HS-27A (cell line): ENCODE data around the gene CFAP74.
"Not testable (repeated sequence)": the region's sequence is repeated elsewhere in the genome, so short reads cannot be mapped to it uniquely, and the experiment has no call there.

Experiments used
- DNase-seq: peaks from one replicate; pipeline ENCODE4 v3.0.0-alpha.2; 2012; ENCODE audit warnings: low read depth, missing footprints

The CFAP74 gene

DNA sequence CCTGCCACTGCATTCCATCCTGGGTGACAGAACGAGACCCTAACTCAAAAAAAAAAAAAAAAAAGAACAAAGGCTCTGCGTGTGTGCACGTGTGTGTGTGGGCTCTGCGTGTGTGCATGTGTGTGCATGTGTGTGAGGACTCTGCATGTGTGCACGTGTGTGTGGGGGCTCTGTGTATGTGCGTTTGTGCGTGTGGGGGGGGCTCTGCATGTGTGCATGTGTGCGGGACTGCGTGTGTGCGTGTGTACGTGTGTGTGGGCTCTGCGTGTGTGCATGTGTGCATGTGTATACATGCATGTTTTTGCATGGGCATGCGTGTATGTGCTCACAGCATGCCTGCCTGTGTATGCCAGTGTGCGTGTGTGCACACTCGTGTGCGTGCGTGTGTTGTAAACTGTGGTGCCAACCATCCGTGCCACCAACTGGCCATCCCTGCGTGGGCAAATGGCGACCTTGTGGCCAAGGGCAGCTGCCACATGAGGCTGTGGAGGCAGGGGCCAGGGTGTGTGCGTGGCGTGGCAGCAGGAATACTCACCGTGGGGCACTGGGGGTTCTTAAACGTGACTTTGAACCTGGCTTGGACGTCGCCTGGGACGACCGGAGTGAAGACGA lies 57.7 kb downstream of the CFAP74 start:
- DNase-seq = no peak

DNA sequence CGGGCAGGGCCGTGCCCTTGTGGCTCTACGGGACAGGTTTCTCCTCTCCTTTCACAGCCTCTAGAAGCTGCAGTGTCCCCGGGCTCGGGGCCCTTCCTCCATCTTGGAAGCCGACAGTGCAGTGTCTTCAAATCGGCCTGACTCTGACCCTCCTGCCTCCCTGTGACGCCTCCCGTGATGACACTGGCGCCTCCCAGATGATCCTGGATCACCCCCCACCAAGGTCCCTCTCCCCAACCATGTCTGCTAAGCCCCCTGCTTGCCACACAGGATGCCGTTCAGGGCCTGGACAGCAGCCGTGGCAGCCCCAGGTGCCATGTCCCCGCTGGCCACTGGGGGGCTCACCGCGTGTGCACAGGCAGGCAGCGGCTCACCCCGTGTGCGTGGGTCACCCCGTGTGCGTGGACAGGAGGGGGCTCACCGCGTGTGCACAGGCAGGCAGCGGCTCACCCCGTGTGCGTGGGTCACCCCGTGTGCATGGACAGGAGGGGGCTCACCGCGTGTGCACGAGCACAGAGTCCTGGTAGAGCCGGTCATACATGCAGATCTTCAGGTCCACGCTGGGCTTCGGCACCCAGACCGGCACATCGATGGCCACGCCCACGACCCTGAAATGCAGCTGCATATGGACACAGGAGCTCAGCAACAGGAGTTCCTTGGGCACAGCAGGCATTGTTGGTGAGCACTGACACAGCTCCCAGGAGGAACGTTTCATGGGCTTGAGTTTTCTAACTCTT lies 59.6 kb downstream of the CFAP74 start:
- no peak for DNase-seq

DNA sequence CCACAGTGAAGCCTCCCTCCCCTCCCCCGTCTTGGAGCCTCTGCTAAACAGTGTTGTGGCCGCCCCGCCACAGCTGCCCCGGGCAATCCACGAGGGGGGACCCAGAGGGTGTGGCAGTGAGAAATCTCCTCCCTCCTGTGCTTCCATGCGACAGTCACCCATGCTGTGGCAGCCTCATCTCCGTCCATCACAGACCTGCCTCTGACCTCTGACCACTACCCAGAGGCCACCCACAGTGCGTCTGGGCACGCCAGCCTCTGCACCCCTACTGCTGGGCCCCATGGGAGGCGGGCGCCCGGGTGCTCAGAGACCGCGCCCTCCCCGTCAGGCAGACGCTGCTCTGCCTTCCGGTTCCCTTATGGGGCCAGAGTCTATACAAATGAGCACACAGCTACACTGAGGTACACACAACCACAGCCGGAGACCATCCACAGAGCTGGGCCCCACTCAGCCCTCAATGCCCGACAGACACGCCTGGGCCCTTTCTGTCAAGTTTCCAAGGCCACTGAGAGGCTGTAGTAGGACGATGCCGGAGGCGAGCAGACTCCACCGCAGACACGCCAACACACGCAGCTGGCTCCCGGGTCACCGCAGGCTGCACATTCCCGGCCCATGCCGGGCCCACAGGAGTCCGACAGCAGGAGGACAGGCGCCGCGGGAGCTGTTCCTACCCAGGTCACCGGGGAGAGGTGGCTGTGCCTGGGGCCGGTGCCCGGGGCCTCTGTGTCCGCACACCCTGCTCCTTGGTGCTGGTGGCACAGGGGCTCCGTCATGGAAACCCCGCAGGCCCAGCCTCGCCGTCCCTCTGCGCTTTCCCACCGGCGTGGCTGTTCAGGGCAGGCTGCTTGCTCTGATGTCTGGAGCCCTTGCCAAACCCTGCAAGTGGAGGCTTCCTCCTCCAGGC lies 60.6 kb downstream of the CFAP74 start:
- DNase-seq = no peak

DNA sequence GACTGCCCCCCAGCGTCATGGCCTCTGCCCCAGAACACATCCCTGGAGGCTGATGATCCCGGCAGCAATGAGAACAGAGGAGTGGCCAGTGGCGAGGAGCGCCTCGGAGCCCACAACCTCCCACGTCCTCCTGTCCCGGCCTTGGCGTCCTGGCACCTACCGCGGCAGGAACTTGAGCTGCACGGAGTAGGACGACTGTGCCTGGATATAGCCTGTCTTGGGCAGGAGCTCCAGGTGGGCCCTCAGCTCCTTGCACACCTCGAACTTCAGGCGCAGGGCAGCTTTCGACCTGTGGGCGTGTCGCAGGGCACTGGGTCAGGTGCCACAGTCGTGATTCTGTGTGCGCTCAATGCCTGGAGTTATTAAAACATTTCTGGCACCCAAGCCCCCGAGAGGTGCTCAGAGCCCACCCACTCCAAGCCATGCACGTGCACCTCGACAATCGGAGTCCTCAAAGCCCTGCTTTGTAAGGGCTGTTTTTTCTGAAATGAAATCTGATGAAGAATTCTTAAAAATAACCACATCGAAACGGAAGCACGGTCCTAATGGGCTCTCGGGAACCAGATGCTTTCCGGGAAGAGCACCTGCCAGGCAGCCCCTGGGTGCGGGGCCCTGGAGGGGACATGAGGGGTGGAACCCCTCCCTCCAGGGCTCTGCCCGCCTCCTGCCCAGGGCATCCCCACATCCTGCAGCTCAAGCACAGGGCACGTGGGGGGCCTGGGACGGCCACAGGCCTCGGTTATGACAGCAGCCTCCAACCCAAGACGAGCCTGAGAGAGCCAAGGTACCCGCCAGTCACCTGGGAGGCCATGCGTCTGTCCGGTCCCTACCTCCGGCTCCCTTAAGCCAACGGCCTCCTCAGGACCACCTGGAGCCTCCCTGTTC lies 61.5 kb downstream of the CFAP74 start:
- DNase-seq = no peak

DNA sequence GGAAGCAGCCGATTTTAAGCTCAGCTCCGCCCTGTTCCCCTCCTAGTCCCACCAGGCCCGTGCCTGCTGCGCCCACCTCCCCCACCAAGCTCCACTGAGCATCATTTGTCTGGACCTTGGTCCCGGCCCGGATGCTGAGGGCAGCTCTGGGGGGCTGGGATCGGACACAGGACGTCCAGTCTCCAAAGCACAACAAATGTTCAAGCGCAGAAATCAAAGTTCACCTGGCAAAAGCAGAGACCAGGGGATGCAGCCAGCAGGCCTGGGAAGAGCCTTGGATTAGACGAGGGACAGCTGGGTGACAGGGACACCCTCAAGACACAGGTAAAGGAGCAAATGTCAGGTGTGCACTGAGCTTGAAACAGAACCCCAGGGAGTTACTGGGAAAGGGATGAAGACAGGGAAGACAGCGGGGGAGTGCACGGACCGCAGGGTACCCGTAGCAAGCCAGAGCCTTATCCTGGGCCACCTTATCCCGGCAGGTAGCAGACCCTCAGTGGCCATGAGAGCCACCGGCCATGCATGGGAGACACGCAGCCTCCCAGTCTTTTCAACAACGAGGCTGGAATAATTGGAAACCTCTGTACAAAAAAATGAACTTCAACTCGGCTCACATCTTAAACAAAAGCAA lies 62.3 kb downstream of the CFAP74 start:
- no peak for DNase-seq

DNA sequence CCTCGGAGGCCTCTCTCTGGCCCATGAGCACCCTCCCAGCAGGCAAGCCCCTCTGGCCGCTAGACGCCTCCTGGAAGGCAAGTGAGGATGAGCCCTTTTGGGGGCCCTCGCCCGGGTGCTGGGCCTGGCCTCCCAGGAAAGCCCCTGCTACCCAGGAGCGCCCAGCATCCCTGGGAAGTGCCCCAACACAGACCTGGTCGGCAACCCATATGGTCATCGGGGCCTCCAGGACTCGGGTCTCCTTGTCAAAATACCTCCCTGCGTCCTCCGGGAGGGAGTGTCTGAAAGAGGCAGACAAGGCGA lies 63.5 kb downstream of the CFAP74 start:
- no peak for DNase-seq

DNA sequence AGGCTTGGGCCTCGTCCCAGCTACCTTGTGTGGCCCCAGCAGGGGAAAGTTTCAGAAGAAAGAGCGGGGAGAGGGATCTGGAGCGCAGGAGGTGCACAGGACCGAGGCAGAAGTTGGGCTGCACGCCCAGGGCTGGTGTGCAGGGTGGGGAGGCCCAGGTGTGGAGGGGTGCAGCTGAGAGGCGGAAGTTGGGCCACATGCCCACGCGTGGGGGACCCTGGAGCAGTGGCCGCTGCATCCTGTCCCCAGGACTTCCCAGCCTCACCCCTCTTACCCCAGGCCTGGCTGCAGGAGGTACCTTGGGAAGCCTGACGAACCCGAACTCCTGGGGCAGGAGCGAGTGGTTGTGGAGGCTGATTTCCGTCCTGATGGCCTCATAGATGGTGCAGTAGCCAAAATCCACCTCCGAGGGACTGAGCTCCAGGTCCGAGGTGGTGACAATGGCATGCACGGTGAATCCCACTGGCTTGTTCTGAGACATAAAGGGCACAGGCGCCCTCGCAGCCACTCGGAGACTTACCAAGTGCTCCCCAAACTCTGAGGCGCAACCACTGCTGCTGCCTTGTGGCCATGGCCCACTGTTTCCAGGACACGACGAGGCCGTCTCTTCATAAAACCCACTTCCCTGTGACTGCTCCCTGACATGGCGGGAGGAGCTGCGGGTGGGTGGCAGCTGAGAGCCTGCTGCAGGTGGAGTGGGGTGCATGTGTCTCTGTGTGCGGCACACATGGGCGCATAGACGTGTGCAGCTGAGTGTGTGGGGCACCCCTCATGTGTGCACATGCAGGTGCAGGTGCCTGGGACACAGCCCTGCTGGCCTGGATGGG lies 64.1 kb downstream of the CFAP74 start:
- DNase-seq = no peak

DNA sequence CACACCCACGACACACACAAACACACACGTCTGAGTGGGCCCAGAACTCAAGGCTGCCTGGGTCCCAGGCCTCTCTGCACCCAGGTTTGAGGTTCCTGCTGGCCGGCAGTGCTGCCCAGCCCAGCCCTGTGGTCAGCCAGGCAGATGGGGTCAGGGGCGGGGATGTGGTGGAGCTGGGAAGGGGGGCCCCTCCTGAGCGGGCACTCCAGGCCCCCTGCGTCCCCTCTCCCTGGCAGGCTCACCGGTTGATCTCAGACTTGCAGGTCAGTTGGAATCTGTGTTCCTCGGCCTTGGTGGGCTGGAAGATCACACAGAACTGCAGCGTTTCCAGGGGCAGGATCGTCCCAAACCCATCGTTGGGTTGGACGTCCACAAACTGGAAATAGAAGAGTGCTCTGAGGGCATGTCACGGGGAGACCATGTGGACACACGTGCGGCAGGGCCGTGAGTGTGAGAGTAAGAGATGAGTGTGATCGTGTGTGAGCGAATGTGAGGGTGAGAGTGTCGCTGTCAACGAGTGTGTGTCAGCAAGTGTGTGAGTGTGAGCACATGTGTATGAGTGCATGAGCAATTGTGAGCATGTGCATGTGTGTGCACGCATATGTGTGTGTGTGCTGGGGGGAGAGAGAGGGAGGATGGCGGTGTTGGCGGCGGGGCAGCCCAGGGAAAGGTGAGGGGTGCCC lies 64.8 kb downstream of the CFAP74 start:
- DNase-seq = no peak

DNA sequence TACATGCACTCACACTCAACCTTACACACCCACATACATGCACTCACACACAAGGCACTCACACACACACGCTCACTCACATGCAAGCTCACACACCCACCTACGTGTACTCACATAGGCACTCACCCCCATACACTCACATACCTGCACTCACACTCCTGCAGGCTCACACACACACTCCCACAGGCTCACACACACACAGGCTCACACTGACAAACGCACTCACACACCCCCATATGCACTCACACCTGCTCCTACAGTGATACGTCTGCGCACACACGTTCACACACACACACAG lies 65.4 kb downstream of the CFAP74 start:
- no peak for DNase-seq

DNA sequence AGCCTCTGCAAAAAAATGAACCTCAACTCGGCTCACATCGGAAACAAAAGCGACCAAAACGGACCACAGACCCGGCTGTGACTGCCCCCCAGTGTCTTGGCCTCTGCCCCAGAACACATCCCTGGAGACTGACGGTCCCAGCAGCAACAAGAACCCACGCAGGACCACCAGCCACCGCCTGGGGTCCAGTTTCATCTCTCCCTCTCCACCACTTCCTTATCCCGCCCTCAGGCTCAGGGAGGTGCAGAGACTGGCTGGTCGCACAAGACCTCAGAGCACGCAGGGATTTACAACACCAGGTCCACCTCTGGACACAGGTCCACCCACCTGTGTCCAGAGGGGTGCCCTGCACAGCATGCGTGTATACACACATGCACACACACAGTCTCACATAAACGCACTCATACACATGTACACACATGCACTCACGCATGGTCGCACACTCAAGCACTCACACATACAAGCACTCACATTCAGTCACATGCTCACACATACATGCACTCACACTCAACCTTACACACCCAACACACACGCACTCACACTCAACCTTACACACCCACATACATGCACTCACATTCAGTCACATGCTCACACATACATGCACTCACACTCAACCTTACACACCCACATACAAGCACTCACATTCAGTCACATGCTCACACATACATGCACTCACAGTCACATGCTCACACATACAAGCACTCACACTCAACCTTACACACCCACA lies 65.9 kb downstream of the CFAP74 start:
- no peak for DNase-seq

DNA sequence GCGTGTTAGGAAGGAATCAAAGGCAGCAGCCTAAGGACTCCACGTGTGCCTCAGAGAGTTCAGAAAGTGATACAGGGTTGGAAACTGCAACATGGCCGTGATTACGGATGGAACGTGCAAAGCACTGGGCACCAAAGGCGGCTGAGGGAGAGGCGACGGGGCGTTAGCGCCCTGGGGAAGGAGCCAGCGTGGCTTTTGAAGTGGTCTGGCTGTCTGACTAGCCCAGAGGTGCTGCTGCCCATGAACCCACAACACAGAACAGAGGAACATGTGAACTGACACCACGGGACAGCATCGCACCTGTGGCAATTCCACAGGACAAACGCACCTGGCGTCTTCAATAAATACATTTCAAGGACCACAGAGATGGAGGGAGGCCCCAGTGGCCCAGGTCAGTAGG lies 66.5 kb downstream of the CFAP74 start:
- DNase-seq = no peak

DNA sequence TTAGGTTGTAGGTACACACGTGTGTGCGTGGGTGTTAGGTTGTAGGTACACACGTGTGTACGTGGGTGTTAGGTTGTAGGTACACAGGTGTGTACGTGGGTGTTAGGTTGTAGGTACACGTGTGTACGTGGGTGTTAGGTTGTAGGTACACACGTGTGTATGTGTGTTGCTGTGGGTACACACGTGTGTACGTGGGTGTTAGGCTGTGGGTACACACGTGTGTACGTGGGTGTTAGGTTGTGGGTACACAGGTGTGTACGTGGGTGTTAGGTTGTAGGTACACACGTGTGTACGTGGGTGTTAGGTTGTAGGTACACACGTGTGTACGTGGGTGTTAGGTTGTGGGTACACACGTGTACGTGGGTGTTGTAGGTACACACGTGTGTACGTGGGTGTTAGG lies 68.7 kb downstream of the CFAP74 start:
- DNase-seq = not testable (repeated sequence)

DNA sequence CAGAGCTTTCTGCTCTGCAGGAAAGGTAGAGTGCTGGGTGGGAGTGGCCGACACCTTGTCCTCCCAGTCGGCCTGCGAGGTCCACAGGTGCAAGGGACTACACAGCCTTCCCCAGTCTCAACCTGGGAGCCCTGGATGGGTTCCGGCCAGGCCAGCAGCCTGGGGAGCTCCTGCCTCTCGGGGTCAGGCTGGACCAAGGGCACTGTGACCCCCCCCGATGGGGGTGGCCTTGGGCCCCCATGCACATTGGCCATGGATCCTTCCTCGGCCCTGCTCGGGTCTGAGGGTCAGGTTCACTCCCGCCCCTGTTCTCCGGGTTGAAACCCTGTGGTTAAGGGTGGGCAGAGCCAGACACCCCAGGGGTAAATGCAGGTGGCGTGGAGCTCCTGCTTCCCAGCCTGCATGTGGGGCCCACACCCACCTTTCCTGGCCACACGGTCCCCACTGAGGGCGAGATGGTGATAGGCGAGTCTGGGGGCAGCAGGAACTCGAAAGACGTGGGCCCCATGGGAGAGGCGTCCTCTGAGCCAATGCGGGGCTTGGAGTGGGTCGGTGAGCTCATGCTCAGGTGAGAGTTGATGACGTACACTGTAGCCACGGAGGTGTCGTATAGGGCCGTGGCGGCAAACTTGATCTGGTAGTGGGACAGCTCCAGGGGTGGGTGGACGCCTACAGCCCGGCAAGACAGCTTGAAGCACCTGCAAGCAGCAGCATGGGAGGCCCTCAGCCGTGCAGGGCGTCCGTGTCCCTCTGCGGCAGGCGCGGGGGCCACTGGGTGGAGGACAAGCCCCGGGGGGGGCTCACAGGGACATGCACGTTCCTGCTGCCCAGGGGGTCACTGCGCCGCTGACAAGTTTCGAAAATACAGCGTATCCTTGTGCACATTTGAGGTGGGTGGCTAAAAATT lies 73.7 kb downstream of the CFAP74 start:
- DNase-seq = no peak

DNA sequence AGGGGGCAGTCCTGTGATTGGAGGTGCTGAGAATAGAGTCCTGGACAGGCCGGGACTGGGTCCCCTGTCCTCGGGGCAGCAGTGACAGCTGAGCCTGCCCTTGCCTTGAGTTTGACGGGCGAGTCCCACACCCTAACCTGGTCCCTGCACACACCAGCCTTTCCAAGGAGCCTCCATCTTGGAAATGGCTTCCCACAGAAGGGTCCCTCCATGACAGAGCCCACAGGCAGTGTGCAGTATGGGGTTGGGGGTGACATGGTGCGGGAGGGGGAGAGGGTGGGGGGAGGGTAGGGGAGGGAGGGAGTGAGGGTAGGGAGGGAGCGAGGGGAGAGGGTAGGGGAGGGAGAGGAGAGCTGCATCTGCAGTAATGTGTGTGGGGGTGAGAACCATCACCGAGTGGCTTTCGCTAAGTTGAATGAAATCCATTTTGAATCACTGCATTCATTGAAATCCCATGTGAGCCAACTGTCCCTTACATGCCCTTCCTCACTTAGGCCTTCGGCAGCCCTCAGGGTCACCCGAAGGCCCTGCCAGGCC lies 74.4 kb downstream of the CFAP74 start:
- no peak for DNase-seq

DNA sequence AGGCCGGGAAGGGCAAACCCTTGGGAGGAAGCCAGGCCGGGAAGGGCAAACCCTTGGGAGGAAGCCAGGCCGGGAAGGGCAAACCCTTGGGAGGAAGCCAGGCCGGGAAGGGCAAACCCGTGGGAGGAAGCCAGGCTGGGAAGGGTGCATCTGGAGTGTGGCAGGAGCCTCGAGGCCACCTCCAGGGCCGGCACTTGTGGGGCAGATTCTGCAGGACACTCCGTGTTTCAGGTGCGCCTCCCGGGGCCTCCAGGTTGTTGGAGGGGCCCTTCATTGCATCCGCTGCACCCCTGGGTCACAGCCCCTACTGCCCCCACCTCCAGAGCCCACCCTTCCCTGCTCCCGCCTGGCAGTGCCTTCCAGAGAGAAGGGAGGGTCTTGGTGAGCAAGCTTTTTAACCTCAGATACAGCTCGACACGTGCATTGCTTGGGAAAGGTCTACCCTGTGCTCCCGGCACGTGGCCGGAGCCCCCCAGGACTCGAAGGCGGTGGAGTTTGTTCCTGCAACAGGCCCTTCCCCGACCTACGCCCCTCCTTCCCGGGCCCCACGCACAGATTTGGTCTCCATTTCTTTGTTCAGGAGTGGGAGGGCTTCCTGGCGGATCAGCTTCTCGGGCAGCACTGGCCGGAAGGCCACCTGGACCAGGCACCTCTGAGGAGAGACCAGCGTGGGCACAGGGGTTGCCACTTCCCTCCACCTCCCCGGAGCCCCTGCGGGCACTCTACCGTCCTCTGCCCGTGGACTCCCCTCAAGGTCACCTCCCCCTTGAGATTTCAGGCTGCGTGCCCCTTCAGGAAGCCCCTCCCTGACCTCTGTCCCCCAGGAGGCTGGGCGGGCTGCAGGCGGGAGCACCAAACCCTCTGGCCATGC lies 75.1 kb downstream of the CFAP74 start:
- DNase-seq = no peak

DNA sequence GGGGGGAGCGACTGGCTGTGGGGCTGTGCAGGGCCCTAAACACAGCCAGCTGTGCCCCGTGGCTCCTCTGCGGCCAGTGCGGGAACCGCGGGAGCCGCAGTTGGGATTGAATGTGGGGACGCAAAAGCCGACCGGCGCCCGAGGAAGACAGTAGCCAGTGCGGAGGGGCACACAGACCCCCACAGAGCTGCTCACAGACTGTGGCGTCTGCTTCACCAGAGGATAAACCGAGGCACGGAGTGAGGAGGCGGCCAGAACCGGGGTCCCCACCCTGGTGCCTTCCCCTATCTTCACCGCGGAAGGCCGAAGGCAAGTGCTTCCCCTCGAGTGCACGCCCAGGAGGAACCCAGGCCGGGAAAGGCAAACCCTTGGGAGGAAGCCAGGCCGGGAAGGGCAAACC lies 75.8 kb downstream of the CFAP74 start:
- DNase-seq = no peak

DNA sequence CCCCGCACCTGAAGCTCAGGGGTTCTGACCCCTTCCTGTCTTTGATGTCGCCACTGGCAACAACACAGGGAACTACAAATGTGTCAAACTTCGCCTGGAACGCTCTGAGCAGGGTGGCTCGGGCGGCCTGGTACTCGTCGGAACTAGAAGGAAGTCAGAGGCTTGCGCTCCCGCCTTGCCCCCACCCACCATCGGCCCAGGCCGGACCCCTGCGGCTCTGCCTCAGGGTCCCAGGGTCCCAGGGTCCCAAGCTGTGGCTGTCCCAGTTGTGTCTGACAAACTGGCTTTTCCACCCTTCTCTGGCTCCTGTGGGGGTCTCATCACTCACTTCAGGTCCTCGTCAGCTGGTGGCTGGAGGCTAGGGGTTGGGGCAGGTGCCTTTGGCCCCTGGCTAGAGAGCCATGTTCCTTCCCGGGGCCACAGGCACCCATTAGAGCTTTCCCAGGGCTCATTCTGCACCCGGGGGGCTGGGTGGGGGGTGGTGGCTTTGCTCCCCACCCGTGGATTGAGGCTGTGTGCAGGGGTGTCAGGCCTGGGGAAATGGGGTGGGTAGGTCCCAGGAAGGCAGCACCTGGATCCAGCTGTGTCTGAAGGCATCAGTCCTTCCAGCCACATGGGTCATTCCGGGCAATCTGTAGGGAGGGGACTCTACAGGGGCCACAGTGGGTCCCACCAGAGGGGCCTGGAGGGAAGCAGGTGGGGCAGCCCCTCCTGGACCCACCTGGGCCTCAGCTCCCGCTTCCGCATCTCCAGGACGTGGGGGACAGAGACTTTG lies 76.5 kb downstream of the CFAP74 start:
- DNase-seq = no peak
